GM13976 (cell line): ENCODE results near the gene HEATR1.

Experiments used
- DNase-seq: peaks from one replicate; pipeline ENCODE4 v3.0.0; 2012; ENCODE audit warnings: low spot score
- in situ Hi-C: fragments of 300-500 bp; cut with MboI; formaldehyde crosslinking; loops from one replicate; pipeline ENCODE4 v1.12.0; 2022; ENCODE audit warnings: low sequenced_read_pairs, mixed read lengths, inconsistent platforms; ENCODE audit not compliant: unreplicated experiment
- TF ChIP-seq, protein P1 (sequence below): IDR thresholded peaks from 2 replicates; pipeline ENCODE4 v1.5.1; 2012; ENCODE audit warnings: borderline replicate concordance, mild to moderate bottlenecking; ENCODE audit not compliant: insufficient read depth; ENCODE audit errors: extremely low read depth, missing control alignments, control extremely low read depth

Gene HEATR1

DNA sequence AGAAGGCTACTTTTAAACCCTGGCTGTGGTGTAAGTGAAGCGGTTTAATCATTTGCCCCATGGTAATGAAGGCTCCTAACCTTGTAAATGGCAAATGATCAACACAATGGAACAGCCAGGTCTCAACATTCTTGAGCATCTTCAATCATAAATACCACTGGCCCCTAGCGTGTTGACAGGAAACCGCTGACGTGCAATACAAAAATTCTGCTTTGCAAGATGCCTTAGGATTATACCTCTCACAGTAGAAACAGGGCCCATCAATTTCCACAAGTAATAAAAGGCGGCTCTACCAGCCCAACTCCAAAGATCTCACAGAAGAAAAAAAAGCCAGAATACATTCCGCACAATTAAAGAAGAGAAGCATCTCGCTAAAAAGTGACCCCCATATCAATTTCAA lies 47.7 kb downstream of the HEATR1 start:
- TF ChIP-seq, protein P1, sequence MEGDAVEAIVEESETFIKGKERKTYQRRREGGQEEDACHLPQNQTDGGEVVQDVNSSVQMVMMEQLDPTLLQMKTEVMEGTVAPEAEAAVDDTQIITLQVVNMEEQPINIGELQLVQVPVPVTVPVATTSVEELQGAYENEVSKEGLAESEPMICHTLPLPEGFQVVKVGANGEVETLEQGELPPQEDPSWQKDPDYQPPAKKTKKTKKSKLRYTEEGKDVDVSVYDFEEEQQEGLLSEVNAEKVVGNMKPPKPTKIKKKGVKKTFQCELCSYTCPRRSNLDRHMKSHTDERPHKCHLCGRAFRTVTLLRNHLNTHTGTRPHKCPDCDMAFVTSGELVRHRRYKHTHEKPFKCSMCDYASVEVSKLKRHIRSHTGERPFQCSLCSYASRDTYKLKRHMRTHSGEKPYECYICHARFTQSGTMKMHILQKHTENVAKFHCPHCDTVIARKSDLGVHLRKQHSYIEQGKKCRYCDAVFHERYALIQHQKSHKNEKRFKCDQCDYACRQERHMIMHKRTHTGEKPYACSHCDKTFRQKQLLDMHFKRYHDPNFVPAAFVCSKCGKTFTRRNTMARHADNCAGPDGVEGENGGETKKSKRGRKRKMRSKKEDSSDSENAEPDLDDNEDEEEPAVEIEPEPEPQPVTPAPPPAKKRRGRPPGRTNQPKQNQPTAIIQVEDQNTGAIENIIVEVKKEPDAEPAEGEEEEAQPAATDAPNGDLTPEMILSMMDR: no peak
- in situ Hi-C loops: no loop called here
- no peak for DNase-seq

DNA sequence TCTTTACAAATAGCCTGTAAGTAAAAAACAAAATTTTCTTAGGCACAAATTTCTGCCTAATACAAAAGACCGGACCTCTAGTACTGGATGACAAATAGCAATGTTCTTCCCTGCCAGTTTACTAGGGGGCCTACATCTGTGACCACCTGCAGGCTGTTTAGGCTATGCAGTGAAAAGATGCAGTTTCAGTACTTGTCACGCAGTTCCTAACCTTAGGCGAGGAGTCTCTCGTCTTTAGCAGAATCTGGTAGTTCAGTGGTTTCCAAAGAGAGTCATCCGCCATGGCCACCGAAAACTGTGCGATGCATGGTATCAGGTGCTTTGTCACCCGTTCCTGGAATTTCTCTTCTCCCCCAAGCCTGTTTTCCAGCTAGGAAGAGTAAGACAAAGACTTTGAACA lies 50.9 kb downstream of the HEATR1 start:
- TF ChIP-seq, protein P1: no peak
- DNase-seq: no peak
- in situ Hi-C loops: no loop called here

DNA sequence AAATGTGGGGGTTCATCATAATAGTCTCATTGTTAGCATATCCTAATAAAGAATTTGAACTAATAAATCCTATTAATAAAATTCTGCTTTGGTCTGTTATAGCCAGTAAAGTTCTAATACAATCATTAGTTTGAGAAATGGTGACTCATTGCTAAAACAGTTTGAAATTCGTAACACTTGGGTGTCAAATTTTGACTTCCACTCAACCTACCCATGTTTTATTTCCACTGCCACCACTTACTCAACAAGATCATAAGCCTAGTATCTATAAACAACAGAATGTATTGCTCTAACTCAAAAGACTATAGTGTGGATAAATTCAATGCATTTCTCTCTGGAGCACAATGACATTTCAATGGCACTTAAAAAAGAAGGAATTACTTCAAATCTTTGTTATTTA lies 51.4 kb downstream of the HEATR1 start:
- in situ Hi-C loops: no loop called here
- TF ChIP-seq, protein P1: no peak
- DNase-seq: no peak

DNA sequence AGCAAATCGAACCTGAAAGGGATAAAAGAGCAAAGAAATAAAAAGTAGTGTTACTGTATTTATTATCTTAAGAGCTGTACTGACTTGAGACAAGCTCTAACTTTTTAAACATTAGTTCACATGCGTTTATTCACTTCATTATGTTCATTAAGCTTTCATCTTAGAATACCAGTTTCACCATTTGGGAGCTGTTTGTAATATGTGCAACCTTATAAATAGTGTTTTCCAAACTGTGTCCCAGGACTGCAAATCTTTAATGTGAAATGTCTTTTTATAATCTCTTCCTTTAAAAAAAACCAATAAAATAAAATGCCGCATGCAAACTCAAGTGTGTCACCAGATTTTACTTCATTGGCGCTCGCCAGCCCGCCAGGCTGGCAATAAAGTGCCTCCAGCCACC lies 52.2 kb downstream of the HEATR1 start:
- no peak for DNase-seq
- TF ChIP-seq, protein P1: no peak
- in situ Hi-C loops: no loop called here

DNA sequence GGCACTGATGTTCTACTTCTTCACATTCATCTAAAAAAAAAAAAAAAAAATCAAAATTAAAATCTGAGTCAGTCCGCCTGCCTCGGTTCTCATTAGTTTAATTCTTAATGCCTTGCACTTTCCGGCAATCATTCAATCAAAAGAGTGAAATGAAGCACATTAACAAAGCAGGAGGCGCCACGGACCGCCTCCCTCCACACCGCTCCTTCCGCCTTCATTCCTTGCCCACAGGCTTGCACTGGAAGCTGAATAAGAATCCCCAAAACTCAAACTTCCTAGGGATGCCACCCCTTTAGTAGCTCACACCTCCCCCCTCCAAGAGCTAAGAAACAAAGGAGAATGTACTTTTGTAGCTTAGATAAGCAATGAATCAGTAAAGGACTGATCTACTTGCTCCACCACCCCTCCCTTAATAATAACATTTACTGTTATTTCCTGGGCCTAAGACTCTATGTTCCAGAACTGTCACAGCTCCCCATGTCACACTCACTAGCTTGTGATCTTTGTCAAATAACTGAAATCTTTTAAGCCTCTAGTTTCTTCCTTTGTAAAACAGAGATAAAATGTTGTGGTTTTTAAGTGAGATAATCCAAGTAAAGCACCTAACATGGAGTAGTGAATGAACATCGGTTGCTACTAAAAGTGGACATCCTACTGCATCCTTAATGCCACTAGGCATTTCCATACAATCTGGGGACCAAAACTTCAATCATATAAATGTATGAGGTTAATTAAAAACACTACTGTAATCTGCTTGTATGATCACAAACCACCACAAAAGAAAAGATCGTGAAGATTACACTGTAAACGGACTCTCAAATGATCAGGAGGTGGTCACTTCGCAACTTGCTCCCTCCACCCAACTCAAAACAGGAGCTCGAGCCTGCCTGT lies 53.1 kb downstream of the HEATR1 start:
- TF ChIP-seq, protein P1: no peak
- in situ Hi-C loops: no loop called here
- DNase-seq: no peak

DNA sequence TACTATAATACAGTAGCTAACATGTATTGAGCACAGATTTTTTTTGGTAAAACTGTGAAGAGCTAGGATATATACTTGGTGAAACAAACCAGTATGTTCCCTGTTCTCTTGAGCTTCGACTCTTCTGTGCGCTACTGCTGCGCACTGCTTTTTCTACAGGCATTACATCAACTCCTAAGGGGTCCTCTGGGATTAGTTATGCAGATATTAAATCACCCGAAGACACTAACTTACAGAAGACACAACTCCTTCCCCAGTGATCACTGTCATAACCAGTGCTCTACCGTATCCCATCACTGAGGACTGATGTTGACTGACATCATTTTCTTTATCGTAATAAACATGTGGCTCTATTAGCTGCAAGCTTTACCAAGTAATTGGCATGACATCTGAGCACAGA lies 55.9 kb downstream of the HEATR1 start:
- TF ChIP-seq, protein P1: no peak
- no peak for DNase-seq
- in situ Hi-C loops: no loop called here
